Right hindlimb (tissue), 1 donor: Measurements from ENCODE around the gene EGR1.
"Not testable (repeated sequence)": the region's sequence is repeated elsewhere in the genome, so short reads cannot be mapped to it uniquely, and the experiment has no call there.

Experiments used
- DNase-seq: peaks from one replicate; pipeline ENCODE4 v3.0.0-alpha.2; 2018

Gene EGR1

DNA sequence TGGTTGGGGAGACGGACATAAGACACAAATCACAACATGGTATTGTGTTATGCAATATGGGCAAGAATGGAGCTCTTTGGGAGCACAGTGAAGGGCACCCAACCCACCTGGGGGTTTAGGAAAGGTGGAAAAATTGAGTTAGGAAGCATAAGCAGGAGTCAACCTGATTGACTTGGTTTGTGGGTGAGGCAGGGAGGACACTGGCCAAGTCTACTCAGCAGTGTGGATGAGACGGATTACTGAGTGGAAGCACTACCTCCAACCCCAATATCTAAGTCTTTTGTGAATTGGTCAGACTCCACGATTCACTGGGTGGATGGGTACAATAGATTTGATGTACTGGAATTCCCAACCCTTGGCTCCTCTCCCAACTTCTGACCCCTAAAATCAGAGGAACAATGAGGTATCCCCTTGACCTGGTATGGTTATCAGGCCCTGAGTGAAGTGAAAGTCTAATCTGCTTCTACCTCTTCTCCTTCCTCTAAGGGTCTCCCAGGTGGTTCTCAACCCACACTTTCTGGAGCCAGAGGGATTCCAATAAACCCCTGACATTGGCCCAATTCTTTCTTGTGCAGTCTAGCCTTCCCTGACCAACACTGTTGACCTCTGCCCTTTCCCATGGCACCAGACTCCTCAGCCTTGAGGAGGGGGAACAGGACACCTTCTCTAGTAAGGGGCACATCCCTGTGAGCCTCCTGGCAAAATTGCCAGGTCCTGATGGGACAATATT is 5.2 kb downstream of the EGR1 start:
- peak; percentile 72 for DNase-seq

DNA sequence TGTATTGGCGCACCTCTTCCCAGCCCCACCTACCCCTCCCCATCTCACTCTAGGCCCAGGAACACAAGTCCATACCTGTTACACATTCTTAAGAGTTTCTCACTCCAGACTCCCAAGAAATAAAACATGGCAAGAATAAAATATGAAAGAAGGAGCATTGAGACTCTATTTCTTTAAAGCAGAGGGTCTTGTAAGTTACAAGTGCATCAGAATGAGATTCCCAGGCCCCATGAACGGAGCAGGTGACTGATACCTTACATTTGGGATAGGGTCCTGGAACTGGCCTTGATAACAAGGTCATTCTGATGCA is 5.7 kb downstream of the EGR1 start:
- DNase-seq, result no peak

DNA sequence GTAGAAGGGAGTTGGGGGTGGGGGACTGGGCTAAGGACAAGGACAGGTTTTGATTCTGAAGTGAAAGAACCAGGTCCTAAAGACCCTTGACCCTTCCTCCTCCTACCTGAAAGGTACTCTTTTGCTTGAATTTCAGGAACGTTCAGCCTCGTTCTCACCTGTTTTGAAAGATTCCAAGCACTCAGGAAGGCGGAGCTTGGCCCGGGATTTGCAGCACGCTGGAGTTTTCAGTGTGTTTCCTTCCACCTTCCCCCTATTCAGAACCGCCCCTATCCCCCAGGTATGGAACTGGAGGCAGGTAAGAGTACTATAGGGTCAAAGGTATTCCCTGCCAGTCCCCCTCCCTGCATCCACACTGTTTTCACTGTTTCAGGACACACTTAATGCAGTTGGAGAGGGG is 7.1 kb downstream of the EGR1 start:
- no peak for DNase-seq

DNA sequence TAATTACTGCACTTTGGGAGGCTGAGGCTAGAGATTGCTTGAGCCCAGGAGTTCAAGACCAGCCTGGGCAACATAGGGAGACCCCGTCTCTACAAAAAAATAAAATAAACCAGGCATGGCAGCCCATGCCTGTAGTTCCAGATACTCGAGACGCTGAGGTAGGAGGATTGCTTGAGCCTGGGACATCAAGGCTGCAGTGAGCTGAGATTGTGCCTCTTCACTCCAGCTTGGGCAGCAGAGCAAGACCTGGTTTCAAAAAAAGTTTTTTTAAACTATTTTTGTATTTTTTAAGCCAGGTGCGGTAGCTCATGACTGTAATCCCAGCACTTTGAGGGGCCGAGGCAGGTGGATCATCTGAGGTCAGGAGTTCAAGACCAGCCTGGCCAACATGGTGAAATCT is 7.9 kb downstream of the EGR1 start:
- DNase-seq, result not testable (repeated sequence)

DNA sequence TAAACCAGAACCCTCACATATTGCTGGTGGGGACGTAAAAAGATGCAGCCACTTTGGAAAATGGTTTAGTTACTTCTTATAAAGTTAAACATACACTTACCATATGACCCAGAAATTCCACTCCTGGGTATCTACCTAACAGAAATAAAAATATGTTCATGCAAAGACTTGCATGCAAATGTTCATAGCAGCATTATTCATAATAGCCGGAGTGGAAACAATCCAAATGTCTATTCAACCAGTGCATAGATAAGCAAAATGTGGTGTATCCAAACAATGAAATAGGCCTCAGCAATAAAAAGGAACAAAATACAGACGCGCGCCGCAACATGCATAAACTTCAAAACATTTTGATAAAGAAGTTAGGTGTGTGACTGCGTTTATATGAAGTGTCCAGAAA is 11.6 kb downstream of the EGR1 start:
- DNase-seq, result no peak

DNA sequence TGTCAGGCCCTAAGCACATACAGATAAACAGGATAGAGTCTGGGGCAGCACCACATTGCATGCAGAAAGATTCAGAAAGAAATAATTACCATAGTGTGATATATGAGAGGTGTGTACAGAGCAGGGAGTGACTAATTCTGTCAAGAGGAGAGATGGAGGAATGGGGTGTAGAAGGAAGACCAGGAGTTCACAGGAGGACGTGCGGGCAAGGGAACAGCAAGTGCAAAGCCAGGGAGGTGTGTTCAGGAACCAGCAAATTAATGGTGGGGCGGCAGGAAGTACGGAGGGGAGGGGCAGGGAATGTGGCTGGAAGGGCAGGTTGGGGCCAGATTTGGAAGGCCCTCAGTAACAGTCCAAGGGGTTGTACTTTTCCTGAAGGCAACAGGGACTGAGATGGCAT is 17.4 kb downstream of the EGR1 start:
- no peak for DNase-seq

DNA sequence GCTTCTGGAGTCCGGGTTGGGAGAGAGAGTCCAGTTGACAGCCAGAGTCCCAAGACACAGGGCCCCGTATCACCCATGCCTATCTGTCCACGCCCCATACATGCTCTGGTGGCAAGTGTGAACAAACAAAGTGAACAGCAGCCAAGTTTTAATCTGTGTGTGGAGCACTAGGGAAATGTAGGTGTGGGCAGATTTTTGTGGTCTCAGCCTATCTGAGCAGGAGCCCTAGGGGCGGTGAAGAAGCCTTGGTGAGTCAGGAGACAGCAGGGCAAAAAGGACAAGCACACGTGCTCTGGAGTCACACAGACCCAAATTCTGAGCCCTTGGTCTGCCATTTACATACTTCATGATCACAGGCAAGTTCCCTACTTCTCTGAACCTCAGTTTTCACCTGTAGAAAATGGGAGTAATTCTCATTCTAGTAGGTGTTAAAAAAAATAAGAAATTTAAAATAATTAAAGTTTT is 23.2 kb downstream of the EGR1 start:
- no peak for DNase-seq

DNA sequence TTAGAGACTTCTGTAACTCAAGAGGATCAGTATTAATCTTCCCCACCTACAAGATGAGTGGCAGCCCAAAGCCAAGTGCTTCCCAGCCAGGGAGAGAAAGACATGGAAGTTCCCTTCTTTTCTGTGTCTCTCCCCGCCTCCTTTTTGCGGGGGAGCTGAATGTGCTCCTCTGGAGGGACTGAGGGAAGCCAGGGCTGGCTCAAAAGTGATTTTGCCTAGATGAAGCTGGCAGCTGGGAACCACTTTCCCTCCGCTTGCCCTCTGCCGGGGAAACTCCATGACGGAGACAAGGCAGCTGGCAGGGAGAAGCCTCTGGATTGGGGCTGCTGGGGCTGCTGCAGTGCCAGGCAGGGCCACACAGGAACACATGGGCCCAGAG is 24.4 kb downstream of the EGR1 start:
- peak; percentile 69 for DNase-seq

DNA sequence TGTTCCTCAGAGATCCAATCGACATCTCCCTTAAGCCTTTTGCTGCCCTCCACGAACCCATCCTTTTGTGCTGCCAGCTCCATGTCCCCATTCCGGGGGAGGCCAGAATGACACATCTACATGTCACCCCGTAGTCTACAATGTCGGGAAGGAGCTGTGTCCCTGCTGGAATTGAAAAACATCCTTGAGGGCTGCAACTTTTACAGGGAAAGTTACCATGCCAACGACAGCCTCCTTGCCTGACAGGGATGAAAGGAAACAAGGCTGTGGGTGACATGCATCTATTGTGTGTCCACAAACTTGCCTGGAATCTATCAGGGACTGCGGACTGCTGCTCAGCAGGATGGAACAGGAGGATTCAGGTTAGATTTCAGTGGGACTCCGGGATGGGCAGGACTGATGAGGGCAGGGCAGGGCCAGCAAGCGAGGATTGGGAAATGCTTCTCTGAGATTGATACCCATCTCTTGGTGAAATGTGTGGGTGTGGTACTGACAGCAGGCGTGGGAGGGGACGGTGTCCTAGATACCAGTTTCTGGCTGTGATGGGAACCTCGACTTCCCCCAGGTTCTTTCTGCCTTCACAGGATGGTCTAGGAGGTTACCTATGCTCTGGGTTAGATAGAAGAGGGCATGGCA is 25.5 kb downstream of the EGR1 start:
- no peak for DNase-seq

DNA sequence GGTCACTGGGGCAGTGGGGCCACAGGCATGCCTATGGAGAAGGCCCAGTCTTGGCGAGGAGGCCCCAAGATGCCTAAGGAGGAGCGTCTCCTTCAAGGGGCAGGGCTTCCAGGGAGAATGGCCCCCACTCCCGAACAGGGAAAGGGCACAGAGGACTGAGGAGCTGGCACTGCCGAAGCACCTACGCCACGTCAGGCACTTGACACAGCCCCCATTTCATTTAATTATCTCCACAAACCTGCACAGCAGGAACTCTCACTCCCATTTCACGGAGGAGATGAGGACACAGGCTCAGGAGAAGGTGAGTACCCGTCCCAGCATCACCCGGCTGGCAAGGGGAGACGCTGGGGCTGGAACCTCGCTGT is 26.0 kb downstream of the EGR1 start:
- DNase-seq, result no peak

DNA sequence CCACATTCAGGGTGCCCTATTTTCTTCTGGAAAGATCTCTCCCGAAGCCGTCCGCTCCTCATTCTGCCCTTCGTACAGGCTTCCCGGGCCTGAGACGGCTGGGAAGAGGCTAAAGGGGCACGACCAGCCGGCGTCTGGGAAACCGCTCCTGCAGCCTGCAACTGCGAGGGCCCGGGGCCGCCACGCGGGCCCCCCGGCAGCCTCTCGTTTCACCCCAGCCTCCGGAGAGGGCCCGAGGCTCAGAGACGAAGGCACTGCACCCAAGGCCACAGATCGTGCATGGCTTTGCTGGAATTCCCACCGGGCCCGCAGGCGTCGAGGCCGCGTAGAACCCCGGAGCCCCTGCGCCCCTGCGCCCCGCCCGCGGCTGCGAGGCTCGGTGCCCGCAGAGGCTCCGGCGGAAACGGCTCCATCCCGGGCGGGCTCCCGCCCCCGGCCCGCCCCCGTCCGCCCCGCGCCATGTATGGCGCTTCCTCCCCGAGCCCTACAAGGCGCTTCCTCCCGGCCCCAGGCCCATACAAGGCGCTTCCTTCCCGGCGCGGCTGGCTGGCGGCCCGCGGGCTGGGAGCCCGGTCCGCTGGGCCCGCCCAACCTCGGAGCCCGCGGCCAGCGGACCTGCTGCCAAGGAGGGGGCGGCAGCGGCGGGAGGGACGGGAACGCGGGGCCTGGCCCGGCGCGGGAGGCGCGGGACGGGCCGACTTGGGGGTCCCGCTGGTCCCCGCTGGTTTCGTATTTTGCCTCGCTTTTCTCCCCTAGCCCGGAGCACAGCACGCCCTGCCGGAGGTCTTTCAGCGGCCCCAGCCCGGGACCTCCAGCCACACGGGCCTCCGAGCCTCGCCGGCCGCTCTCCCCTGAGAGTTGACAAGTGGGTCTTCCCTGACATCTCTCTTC is 26.6 kb downstream of the EGR1 start:
- DNase-seq, result peak; percentile 96

DNA sequence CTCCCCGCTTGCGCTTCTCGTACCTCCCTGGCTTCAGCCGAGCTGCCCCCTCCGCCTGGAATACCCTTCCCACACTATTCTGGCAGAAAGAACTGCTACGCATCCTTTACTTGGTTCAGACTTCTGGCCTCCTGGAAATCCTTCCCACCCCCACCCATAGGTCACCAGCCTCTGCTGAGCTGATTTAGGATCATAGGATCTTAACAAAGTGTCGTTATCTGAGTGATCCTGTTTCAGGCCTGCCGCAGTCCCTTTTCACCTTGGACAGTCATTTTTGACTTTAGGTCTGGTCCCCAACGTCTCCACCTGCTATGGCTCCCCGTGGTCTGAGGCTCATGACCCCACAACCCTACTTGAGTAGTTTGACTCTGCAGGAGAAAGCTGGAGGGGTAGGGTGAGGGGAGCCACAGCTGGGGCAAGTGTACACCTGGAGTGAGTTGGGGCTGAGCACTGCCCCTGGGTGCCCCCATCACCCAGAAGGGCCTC is 27.3 kb downstream of the EGR1 start:
- no peak for DNase-seq

DNA sequence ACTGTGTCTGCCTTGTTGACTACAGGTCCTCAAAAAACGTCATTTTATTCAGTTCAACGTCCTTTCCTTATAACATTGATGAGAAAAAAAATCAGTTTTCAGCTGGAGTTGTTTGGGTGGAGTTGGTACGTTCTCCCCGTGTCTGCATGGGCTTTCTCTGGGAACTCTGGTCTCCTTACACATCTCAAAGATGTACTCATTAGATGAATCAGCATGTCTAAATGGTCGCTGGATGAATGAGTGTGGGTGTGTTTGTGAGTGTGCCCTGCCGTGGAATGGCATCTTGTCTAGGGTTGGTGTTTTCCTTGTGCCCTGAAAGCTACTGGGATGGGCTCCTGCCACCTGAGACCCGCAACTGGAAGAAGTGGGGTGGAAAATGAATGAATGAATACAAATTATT is 30.1 kb downstream of the EGR1 start:
- DNase-seq, result no peak

DNA sequence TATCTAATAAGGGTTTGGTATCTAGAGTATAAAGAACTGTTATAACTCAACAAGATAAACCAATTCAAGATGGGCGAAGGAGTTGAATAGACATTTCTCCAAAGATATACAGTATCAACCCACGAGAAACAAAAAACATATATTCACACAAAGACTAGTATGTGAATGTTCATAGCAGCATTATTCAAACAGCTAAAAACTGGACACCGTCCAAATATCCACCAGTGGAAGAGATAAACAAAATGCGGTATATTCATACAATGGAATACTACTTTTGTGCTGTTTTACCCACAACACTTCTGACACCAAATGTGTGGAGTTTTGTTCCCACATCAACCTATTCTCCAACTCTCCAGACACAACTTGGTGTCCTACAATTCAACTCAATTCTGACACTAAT is 33.1 kb downstream of the EGR1 start:
- no peak for DNase-seq

DNA sequence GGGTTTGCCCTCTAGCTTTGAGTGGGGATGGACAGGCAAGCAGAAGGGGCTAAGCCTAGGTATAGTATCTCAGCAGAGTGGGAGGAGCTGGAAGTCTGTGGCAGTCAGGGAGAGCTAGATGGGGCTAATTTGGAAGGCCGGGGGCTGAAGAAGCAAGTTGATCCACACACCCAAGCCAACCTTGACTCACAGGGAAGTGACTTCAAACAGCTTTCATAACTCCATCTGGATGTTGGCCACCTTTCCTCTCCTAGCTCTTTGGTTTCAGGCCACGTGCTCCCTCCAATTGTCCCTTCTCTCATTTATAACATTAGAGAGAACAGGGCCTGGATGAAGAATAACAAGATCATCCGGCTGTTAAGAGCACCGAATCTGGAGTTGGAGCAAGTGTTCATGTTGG is 36.8 kb downstream of the EGR1 start:
- no peak for DNase-seq

DNA sequence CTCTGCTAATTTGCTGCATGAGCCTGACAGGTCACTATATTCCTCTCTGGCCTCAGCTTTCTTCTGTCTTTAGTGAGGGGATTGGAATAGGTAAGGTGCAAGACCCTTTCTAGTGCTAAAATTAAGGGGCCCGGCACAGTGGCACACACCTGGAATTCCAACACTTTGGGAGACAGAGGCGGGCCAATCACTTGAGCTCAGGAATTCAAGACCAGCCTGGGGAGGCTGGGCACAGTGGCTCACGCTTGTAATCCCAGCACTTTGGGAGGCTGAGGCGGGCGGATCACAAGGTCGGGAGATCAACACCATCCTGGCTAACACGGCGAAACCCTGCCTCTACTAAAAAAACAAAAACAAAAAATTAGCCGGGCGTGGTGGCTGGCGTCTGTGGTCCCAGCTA is 37.2 kb downstream of the EGR1 start:
- no peak for DNase-seq

DNA sequence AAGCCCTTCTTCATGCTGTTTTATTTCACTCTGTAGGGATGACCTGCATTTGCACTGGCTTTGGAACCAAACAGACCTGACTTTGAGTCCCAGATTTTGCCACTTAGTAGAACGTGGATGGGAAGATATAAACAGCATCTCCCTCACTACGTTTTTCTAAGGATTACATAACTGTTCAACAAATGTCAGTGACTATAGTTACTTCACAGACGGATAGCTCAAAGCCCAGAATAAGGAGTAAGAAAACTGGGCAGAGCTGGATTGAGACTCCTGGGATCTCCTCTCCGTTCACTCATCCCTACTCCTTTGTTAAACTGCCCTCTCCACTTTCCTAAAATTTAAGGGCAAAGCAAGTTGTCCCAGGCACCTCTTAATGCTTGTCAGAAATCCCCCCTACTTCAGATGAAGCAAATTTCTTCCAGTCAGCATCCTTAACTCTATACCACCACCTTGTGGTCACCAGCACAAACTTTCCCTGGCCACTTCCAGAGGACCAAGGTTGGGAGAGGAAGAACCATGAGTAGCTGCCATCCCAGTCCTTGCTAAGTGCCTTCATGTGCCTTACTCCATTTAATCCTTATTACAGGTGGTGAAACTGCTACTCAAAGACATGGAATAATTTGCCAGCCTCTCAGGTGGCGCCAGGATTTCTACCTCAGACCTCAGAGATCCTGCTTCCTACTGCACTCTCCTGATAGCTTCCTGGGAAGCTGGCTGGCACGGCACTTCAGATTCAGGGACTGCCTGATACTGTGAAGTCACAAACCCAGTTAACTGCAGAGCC is 38.4 kb downstream of the EGR1 start:
- peak; percentile 49 for DNase-seq

DNA sequence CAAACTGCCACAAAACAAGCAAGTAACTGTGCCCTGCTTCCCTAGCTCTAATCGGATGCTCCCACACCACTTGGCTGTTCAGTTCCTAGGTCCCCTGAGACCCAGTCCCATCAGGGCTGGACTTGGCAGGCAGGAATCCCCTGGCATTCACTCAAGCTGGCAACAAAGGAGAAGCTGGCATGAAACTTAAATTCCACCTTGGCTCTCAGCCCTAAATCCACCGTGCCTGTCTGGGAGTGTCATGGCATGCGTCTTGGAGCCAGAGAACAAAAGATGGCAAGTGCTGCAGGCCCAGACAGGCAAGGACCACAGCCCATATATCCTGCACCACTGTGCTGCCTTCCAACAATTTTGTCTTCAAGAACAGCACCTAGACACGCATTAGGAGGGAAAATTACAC is 39.5 kb downstream of the EGR1 start:
- DNase-seq, result no peak

DNA sequence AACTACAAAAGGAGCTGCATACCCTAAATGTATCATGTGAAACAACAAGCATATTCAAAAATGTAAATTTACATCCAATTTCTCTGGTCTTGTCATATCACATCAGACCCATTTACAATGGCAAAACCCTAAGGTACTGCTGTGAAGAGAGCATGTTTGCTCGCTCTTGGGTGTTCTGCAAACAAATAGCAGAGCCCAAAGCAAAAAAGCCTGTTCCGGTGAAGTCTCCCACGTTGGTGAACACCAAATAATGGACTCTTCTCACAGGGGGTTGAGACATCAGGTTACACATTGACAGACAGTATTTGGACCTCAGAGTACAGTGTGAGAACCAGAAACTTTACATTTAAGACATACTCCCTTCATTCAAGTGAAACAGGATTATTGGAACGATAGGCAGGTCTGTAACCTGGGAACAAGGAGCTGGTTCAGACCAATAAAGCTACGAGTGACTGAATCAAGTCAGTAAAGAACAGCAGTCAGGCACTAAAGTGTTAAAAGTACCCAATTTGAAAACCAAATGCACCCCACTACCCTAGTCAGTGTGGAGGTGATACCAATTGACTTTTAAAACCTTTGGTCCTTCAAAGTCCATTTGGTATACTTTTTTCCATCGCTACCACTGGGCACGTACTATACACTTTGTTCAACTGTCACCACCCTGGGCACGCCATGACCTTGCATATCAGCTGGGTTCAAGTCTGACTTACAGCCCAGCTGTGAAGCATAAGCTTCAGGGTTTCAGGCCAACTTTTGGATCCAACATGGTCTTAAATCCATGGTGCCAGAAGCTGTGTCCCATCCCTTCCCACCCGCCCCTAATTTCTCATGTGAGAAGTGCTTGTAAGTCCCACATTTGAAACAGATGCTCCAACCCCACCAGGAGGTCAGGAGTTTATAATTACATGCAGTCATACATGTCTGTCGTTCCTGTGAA is 41.4 kb downstream of the EGR1 start:
- DNase-seq, result no peak

DNA sequence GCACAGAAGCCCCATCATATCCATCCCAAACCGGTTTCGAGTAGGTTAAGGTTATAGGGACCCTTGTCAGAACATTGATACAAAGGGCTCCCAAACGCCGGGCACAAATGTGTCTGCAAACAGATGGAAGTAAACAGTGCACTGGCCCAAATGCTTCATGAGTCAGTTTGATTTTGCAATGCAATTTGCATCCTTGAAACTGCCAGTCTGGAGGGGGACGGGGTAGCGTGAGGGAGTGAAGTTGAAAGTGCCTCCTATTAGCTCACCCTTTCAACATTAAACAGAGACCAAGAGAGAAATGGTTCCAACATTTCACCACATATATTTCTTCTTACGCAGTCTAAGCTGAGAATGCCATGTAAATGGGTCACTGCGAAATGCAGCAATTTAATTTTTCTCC is 42.2 kb downstream of the EGR1 start:
- DNase-seq, result not testable (repeated sequence)

DNA sequence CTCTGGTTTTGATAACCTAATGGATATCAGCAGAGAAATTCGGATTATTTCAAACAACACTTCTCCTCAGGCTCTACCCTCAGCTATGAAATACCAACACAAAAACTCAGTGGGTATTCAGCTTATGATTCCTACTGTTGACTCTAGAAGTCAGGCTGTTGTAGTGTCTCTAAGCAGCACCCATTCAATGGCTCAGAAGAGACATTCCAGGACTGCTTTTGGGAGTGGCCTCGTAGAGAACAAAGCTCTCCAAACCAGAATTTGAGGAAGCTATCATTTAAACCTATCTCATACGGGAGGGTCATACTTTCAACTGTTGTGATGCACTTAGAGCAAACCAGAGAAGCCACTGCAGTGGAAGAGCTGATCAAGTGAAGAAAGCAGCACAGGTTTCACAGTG is 43.7 kb downstream of the EGR1 start:
- no peak for DNase-seq

DNA sequence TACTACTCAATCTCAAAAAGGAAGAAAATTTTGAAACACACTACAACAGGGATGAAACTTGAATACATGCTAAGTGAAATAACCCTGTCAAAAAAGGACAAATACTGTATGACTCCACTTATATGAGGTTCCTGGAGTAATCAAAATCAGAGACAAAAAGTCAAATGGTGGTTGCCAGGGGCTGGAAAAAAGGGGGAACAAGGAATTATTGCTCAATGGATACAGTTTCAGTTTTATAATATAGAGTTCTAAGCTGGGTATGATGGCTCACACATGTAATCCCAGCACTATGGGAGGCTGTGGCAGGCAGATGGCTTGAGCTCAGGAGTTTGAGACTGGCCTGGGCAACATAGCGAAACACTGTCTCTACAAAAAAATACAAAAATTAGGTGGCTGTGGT is 48.7 kb downstream of the EGR1 start:
- no peak for DNase-seq
